Right ventricle myocardium superior (tissue), 1 donor: ENCODE data around the gene HMX1. TPM values are rescaled to one million over a fixed set of nuclear protein-coding genes. Genes with fewer than 3 reads are reported as not detected.

Experiments
- ATAC-seq: fragments of 200-7000 bp; cut with Tn5 transposase; one replicate; pipeline ENCODE4 v1.9.1; 2020; ENCODE audit warnings: mild to moderate bottlenecking; ENCODE audit not compliant: poor library complexity
- DNase-seq: peaks from one replicate; pipeline ENCODE4 v3.0.0-alpha.2; 2020
- intact Hi-C: fragments of 100-400 bp; cut with DNase I; formaldehyde crosslinking; loops from one replicate; pipeline ENCODE4 v1.11.2; 2022
- total RNA-seq: library from RNA; stranded (reverse); fragmentation: NEBNext Ultra II Directional; extraction: Animal tissue kit (Norgen Biotek cat#: 25700); gene quantifications from one replicate; pipeline ENCODE4 v1.2.1, GENCODE V29; 2021
- donor health status: DM: no; HTN: yes; CAD: no; lungs with severe emphysema.

The HMX1 gene
- total RNA-seq, 1 donor from 2014 or later: not detected

- ATAC-seq (no peak), DNase-seq (no peak)
- intact Hi-C loops: no loop called here
Measured at GRCh38 chr4:8896506-8896905, 24.9 kb upstream of the HMX1 start.

- ATAC-seq: no peak
- intact Hi-C loops: no loop called here
Measured at GRCh38 chr4:8896071-8896470, 24.4 kb upstream of the HMX1 start.

GRCh38 chr4:8895295-8895694, 23.7 kb upstream of the HMX1 start:
- intact Hi-C loops: no loop called here
- ATAC-seq: no peak
- DNase-seq: no peak

More at GRCh38 chr4:8896071-8896470, 24.4 kb upstream of the HMX1 start:
- no peak for DNase-seq

- DNase-seq: no peak
- ATAC-seq: no peak
- intact Hi-C loops: no loop called here
Measured at GRCh38 chr4:8894424-8894816, 22.8 kb upstream of the HMX1 start.

GRCh38 chr4:8893624-8894423, 22.2 kb upstream of the HMX1 start:
- intact Hi-C loops: no loop called here
- DNase-seq (no peak), ATAC-seq (no peak)

GRCh38 chr4:8893227-8893623, 21.6 kb upstream of the HMX1 start:
- intact Hi-C loops: no loop called here
- DNase-seq: no peak
- no peak for ATAC-seq

GRCh38 chr4:8892556-8893226, 21.1 kb upstream of the HMX1 start:
- ATAC-seq (no peak), DNase-seq (no peak)
- intact Hi-C loops: no loop called here

- no peak for ATAC-seq
- intact Hi-C loops: no loop called here
- no peak for DNase-seq
Measured at GRCh38 chr4:8891646-8892555, 20.3 kb upstream of the HMX1 start.

GRCh38 chr4:8891255-8891645, 19.6 kb upstream of the HMX1 start:
- intact Hi-C loops: no loop called here
- no peak for ATAC-seq

GRCh38 chr4:8888856-8889255, 17.2 kb upstream of the HMX1 start:
- intact Hi-C loops: no loop called here
- no peak for ATAC-seq
- no peak for DNase-seq

More at GRCh38 chr4:8891255-8891645, 19.6 kb upstream of the HMX1 start:
- DNase-seq: no peak

GRCh38 chr4:8886612-8887406, 15.2 kb upstream of the HMX1 start:
- ATAC-seq (no peak), DNase-seq (no peak)
- intact Hi-C loops: no loop called here

GRCh38 chr4:8882239-8882638, 10.6 kb upstream of the HMX1 start:
- DNase-seq (no peak), ATAC-seq (no peak)
- intact Hi-C loops: no loop called here

GRCh38 chr4:8880851-8881250, 9.2 kb upstream of the HMX1 start:
- DNase-seq: no peak
- ATAC-seq: no peak

GRCh38 chr4:8879574-8879973, 7.9 kb upstream of the HMX1 start:
- DNase-seq: no peak
- no peak for ATAC-seq
- intact Hi-C loops: no loop called here

More at GRCh38 chr4:8880851-8881250, 9.2 kb upstream of the HMX1 start:
- intact Hi-C loops: no loop called here

- DNase-seq: no peak
- intact Hi-C loops: no loop called here
- no peak for ATAC-seq
Measured at GRCh38 chr4:8878421-8878820, 6.8 kb upstream of the HMX1 start.

GRCh38 chr4:8877780-8878040, 6.1 kb upstream of the HMX1 start:
- no peak for DNase-seq
- intact Hi-C loops: no loop called here
- ATAC-seq: no peak

- DNase-seq: no peak
- intact Hi-C loops: no loop called here
- no peak for ATAC-seq
Measured at GRCh38 chr4:8876982-8877779, 5.5 kb upstream of the HMX1 start.
